ENCODE data around the gene SENP5. TPM values are rescaled to one million over a fixed set of nuclear protein-coding genes. Genes with fewer than 3 reads are reported as not detected.

The SENP5 gene
- total RNA-seq, 1 donor from 2014 or later, result 38.1 TPM

- no peaks in the 10 kb centered on the region for H3K9me3 Mint-ChIP-seq (ENCODE audit: unreplicated experiment)
- peak overlapping the region; percentile 8 for H3K27ac Mint-ChIP-seq (ENCODE audit: unreplicated experiment)
- H3K4me1 Mint-ChIP-seq (ENCODE audit: unreplicated experiment), result peaks cover 18% of the 10 kb centered on the region
- TF ChIP-seq CTCF (IDR thresholded peaks at IDR 0.05; ENCODE audit: unreplicated experiment), result no peak
- no peak for DNase-seq (ENCODE audit: low spot score)
- no peaks in the 10 kb centered on the region for H3K27me3 Mint-ChIP-seq (ENCODE audit: unreplicated experiment)
- H3K36me3 Mint-ChIP-seq (ENCODE audit: low read depth, unreplicated experiment), result no peaks in the 10 kb centered on the region
- H3K4me3 Mint-ChIP-seq (ENCODE audit: unreplicated experiment), result no peak overlapping the region
Measured at GRCh38 chr3:196875258-196875657, 7.5 kb downstream of the SENP5 start.

GRCh38 chr3:196883361-196883760 lies 15.6 kb downstream of the SENP5 start:
- Mint-ChIP-seq H3K27me3 (ENCODE audit: unreplicated experiment) (no peaks in the 10 kb centered on the region), H3K36me3 (ENCODE audit: low read depth, unreplicated experiment) (peaks cover 4% of the 10 kb centered on the region), H3K27ac (ENCODE audit: unreplicated experiment) (no peak overlapping the region), H3K4me1 (ENCODE audit: unreplicated experiment) (peaks cover 9% of the 10 kb centered on the region), H3K9me3 (ENCODE audit: unreplicated experiment) (no peaks in the 10 kb centered on the region), H3K4me3 (ENCODE audit: unreplicated experiment) (no peak overlapping the region)
- no peak for DNase-seq (ENCODE audit: low spot score)
- TF ChIP-seq CTCF (IDR thresholded peaks at IDR 0.05; ENCODE audit: unreplicated experiment), result no peak

- peaks cover 4% of the 10 kb centered on the region for H3K36me3 Mint-ChIP-seq (ENCODE audit: low read depth, unreplicated experiment)
- no peak for TF ChIP-seq CTCF (IDR thresholded peaks at IDR 0.05; ENCODE audit: unreplicated experiment)
- DNase-seq (ENCODE audit: low spot score), result no peak
Measured at GRCh38 chr3:196886144-196886543, 18.4 kb downstream of the SENP5 start.

GRCh38 chr3:196889844-196890708 lies 22.4 kb downstream of the SENP5 start:
- H3K36me3 Mint-ChIP-seq (ENCODE audit: low read depth, unreplicated experiment), result peaks cover 9% of the 10 kb centered on the region
- no peak overlapping the region for H3K27ac Mint-ChIP-seq (ENCODE audit: unreplicated experiment)
- no peak for TF ChIP-seq CTCF (IDR thresholded peaks at IDR 0.05; ENCODE audit: unreplicated experiment)
- no peaks in the 10 kb centered on the region for H3K9me3 Mint-ChIP-seq (ENCODE audit: unreplicated experiment)
- H3K4me3 Mint-ChIP-seq (ENCODE audit: unreplicated experiment), result no peak overlapping the region
- no peak for DNase-seq (ENCODE audit: low spot score)
- no peaks in the 10 kb centered on the region for H3K27me3 Mint-ChIP-seq (ENCODE audit: unreplicated experiment)
- no peaks in the 10 kb centered on the region for H3K4me1 Mint-ChIP-seq (ENCODE audit: unreplicated experiment)

More at GRCh38 chr3:196886144-196886543, 18.4 kb downstream of the SENP5 start:
- Mint-ChIP-seq H3K27ac (ENCODE audit: unreplicated experiment) (no peak overlapping the region), H3K27me3 (ENCODE audit: unreplicated experiment) (no peaks in the 10 kb centered on the region), H3K4me1 (ENCODE audit: unreplicated experiment) (no peaks in the 10 kb centered on the region), H3K9me3 (ENCODE audit: unreplicated experiment) (no peaks in the 10 kb centered on the region), H3K4me3 (ENCODE audit: unreplicated experiment) (no peak overlapping the region)

Measured in endothelial cell (in vitro differentiated cells).